NCI-H526 (cell line): ENCODE results near the gene OTOGL.
A peak's percentile ranks its signal among the peaks of the same experiment; 100 is the strongest.

Experiments
- DNase-seq, 2 experiments: peaks; one replicate each; lab custom pipeline; 2025; lab: John Stamatoyannopoulos, UW

OTOGL gene

DNA sequence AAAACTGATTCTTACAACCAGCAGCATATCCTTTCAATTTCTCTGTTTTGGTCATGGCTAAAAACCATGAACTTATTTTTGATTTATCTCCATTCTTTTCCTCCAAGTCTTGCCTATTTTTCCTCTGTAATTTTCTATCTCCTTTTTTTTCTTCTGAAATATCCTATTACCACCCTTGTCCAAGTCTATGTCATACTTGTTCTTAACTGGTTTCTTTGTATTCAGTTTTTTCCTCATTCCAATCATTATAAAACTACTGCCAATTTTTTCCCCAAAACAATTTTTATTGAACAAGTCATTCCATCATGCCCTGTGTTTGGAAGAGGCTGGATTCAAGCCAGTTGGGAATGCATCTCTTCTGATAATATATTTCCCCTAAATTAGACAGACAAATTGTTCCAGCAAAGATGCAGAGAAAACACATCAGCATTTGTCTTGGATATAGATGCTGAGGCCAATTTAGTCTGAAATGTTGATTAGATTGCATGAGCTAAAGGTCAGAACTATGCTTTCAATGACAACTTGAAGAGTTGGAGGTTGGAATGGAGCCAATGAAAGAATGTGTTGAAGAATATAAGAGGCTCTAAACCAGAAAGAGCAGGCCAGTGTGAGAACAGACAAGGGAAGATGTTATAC, 30.7 kb downstream of the OTOGL start:
- no peak for DNase-seq

GRCh38 chr12:80135624-80136023, 36.3 kb downstream of the OTOGL start:
- DNase-seq: no peak

- no peak for DNase-seq
These were observed 40.7 kb downstream of the OTOGL start for GRCh38 chr12:80140005-80140404.

DNA sequence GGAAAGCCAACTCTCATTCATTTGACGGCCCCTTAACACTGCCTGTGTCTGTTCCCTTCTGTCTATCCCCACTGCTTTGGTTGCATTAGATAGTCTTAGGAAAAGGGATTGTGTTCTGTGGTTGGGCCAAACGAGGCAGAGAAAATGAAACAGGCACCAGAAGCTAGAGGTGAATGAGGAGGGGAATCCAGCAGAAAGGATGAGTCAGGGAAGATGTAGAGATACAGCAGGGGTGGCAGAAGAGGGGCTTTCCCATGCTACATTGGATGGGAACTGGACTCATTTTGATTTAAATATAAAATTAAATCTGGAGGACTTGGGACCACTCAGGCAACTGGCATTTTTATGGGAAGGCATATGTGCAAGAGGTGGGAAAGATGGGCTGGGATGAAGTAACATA, 43.3 kb downstream of the OTOGL start:
- no peak for DNase-seq

DNA sequence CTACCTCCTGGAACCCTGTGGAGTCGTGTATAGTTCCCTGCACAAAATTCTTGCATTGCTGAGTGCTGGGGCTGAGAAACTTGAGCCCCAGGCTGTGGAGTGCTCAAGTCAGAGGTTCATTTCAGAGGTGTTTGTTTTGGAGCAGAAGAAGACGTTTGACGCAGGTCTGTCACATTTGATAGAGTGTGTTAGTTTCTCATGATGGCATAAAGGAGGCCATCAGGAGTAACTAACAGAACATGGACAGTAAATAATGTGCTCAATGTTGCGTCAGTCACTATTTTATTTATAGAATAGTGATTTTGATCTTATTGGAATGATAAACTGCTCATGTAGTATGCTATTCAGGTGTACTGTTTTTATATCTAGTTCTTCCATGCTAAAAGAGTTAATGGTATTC, 44.2 kb downstream of the OTOGL start:
- no peak for DNase-seq

- DNase-seq: peak; percentile 11 to 21
These were observed 50.4 kb downstream of the OTOGL start for GRCh38 chr12:80149547-80150313.

DNA sequence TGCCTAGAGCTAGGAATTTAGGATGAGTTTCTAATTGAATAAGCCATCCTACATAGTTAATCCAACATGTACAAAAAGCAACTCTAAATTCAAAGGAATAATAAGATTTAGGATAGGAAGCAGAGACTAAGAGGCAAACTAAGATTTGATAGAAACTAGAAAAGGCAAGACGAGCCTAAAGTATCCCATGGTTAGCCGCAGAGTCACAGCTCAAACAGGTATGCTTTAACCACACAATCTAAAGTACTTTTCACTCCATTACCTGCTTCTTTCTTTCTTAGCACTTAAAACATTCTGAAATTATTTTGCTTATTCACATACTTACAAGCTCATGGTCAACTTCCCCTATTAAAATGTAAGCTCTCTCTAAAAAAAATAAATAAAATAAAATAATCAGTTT, 51.8 kb downstream of the OTOGL start:
- no peak for DNase-seq

DNA sequence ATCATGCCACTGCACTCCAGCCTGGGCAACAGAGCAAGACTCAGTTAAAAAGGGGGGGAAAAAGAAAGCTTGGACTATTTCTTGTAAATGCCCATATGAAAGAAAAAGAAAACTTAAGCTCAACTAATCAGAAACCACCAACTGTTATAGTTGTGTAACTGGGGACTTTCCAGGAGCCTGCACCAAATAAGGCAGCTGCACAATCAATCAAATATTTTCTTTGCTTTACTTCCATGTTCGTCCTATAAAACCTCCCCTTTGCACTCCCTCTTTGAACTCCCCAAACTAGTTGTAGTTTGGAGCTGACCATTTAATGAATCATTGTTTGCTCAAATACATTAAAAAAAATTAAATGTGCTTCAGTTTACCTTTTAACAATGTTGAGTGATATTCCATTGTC, 54.9 kb downstream of the OTOGL start:
- DNase-seq: no peak

DNA sequence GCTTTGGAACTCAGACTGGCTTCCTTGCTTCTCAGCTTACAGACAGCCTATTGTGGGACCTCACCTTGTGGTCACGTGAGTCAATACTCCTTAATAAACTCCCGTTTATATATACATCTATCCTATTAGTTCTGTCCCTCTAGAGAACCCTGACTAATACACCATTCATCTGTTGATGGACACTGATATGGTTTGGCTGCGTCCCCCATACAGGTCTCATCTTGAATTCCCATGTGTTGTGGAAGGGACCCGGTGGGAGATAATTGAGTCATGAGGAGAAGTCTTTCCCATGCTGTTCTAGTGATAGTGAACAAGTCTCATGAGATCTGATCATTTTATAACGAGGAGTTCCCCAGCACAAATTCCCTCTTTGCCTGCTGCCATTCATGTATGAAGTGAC, 57.0 kb downstream of the OTOGL start:
- no peak for DNase-seq

- DNase-seq: no peak
These were observed 58.3 kb downstream of the OTOGL start for GRCh38 chr12:80157645-80158044.

DNA sequence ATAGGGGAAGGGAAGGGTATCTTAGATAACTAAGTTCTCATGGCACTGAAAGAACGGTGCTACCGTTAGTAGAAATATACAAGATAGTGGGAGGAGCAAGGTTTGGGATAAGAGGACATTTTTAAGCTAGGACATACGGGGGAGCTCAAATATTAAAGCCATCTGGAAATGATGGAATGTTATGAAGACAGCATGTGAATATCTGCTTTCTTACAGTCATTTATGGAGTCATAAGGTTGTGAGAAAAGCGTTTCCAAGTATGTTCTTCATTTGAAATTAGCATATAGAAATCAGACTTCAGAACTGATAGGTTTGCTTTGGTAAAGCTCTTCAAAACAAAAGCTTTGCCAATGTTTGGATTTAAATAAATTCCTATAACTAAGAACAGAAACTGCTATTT, 62.3 kb downstream of the OTOGL start:
- DNase-seq: no peak

GRCh38 chr12:80162177-80162576, 62.8 kb downstream of the OTOGL start:
- DNase-seq: no peak

GRCh38 chr12:80165746-80166145, 66.4 kb downstream of the OTOGL start:
- DNase-seq: no peak

- DNase-seq: no peak
These were observed 67.4 kb downstream of the OTOGL start for GRCh38 chr12:80166751-80167150.

- no peak for DNase-seq
These were observed 69.6 kb downstream of the OTOGL start for GRCh38 chr12:80168936-80169335.

DNA sequence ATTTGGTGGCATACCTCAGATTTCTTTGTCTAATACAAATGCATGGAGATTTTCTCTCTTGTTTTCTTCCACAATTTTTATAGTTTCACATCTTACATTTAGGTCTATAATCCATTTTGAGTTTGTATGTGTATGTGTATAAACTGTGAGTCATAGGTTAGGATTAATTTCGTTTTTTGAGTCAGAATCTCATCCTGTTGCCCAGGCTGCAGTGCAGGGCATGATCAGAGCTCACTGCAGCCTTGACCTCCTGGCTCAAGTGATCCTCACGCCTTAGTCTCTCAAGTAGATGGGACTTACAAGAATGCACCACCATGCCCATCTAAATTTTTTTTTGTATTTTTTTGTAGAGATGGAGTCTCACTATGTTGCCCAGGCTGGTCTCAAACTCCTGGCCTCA, 71.6 kb downstream of the OTOGL start:
- no peak for DNase-seq

GRCh38 chr12:80173083-80173864, 73.9 kb downstream of the OTOGL start:
- DNase-seq: no peak

DNA sequence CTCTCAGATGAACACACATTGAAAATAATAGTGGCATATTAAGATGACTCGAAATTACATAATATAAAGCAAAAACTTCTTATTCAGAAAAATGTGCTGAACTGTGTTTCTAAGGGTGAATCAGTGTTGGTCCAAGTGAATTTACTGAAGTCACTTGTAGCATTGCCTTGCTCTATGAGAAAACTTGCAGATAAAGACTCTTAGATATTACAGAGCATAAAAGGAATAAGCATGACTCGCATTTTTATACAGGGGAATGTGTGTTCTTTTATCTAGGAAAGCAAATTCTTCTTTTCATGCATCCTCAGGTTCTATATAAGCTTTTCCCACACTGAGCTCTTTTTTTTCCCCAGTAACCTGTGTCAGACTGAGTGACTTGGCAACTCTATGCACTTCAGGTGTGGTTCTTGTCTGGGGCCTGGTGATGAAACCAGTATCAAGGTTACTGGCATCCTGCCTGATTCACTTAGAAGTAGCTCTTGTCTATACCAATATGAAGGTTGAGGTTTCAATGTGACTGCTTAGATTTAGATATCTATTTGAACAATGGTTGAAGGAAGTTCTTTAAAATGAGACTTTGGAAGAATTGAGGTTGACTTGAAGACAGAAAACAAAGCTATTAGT, 76.1 kb downstream of the OTOGL start:
- no peak for DNase-seq

- DNase-seq: no peak
These were observed 77.4 kb downstream of the OTOGL start for GRCh38 chr12:80176706-80177105.

GRCh38 chr12:80178846-80179245, 79.5 kb downstream of the OTOGL start:
- DNase-seq: no peak

- DNase-seq: no peak
These were observed 84.6 kb downstream of the OTOGL start for GRCh38 chr12:80183939-80184338.

GRCh38 chr12:80184926-80185325, 85.6 kb downstream of the OTOGL start:
- no peak for DNase-seq
